PC-9 (cell line): Measurements from ENCODE around the gene PGBD5. TPM values are rescaled to one million over a fixed set of nuclear protein-coding genes. Genes with fewer than 3 reads are reported as not detected.

Source experiments
- BruUV-seq: library from RNA; stranded (reverse); fragments of 400-500 nt; replicated peaks from 2 replicates; lab custom pipeline; 2021; lab: Mats Ljungman, UMichigan
- CTCF ChIA-PET: fragments of 300-600 bp; sonication (Branson Sonifier 250); formaldehyde crosslinking; loops from one replicate; lab custom pipeline; 2022; ENCODE audit warnings: antibody characterized with exemption; lab: Charles Lee
- POLR2A ChIA-PET: fragments of 300-600 bp; sonication (Branson Sonifier 250); formaldehyde crosslinking; loops from one replicate; lab custom pipeline; 2022; ENCODE audit warnings: antibody characterized with exemption; ENCODE audit not compliant: unreplicated experiment; lab: Charles Lee
- DNase-seq, 2 experiments: peaks; one replicate each; pipeline versions ENCODE4 v3.0.0 to v3.0.0-alpha.2; 2015 to 2022; ENCODE audit warnings: mixed read lengths in 1 of 2
- H2AFZ ChIP-seq: fragments of 200-600 bp; sonication (generic); 2 replicates; pipeline ENCODE4 v1.8.1; 2017; ENCODE audit warnings: antibody characterized with exemption
- H3F3A ChIP-seq: fragments of 200-600 bp; sonication (generic); 2 replicates; pipeline ENCODE4 v1.8.1; 2017; ENCODE audit warnings: antibody characterized with exemption, mild to moderate bottlenecking, low read depth; ENCODE audit not compliant: insufficient read depth
- H3K27ac ChIP-seq: fragments of 200-600 bp; sonication (generic); 2 replicates; pipeline ENCODE4 v1.6.1; 2016; ENCODE audit warnings: mixed run types
- H3K27me3 ChIP-seq: fragments of 200-600 bp; sonication (generic); 2 replicates; pipeline ENCODE4 v1.6.1; 2016; ENCODE audit warnings: low read depth, mixed run types; ENCODE audit not compliant: insufficient read depth
- H3K36me3 ChIP-seq: fragments of 200-600 bp; sonication (generic); 2 replicates; pipeline ENCODE4 v1.6.1; 2016; ENCODE audit warnings: low read depth, mixed run types
- H3K4me1 ChIP-seq: fragments of 200-600 bp; sonication (generic); replicated peaks from 2 replicates; pipeline ENCODE4 v1.6.1; 2016; ENCODE audit warnings: mixed run types; ENCODE audit not compliant: insufficient read depth
- H3K4me2 ChIP-seq: fragments of 200-600 bp; sonication (generic); 2 replicates; pipeline ENCODE4 v1.6.1; 2017; ENCODE audit warnings: mixed run types
- H3K4me3 ChIP-seq: fragments of 200-600 bp; sonication (generic); 2 replicates; pipeline ENCODE4 v1.6.1; 2016; ENCODE audit warnings: mixed run types
- H3K79me2 ChIP-seq: fragments of 200-600 bp; sonication (generic); 2 replicates; pipeline ENCODE4 v1.6.1; 2017; ENCODE audit warnings: low read depth, mixed run types
- H3K9me2 ChIP-seq: fragments of 200-600 bp; sonication (generic); 2 replicates; pipeline ENCODE4 v1.8.1; 2017; ENCODE audit warnings: mild to moderate bottlenecking; ENCODE audit not compliant: insufficient read depth
- H3K9me3 ChIP-seq: fragments of 200-600 bp; sonication (generic); 2 replicates; pipeline ENCODE4 v1.8.1; 2016; ENCODE audit warnings: low read depth; ENCODE audit not compliant: insufficient read depth
- H4K20me1 ChIP-seq: fragments of 200-600 bp; sonication (generic); 2 replicates; pipeline ENCODE4 v1.8.1; 2017; ENCODE audit not compliant: insufficient read depth
- EZH2 ChIP-seq: fragments of 200-600 bp; sonication (generic); IDR thresholded peaks from 2 replicates; pipeline ENCODE4 v1.8.0; 2017; ENCODE audit warnings: antibody characterized with exemption, low read depth
- intact Hi-C: fragments of 100-400 bp; cut with micrococcal nuclease; formaldehyde crosslinking; loops from one replicate; pipeline ENCODE4 v1.10.0; 2022; ENCODE audit not compliant: unreplicated experiment
- total RNA-seq: library from RNA; stranded (reverse); gene quantifications from 2 replicates; pipeline ENCODE4 v1.2.3, GENCODE V29; 2021
- TF ChIP-seq, protein P1 (sequence below): fragments of 200-600 bp; sonication (generic); conservative IDR thresholded peaks from 2 replicates; pipeline ENCODE4 v1.6.1; 2017; ENCODE audit warnings: mixed run types, antibody characterized with exemption, mild to moderate bottlenecking, moderate library complexity

PGBD5 gene
- total RNA-seq, 1 experiment from 2014 or later: not detected

DNA sequence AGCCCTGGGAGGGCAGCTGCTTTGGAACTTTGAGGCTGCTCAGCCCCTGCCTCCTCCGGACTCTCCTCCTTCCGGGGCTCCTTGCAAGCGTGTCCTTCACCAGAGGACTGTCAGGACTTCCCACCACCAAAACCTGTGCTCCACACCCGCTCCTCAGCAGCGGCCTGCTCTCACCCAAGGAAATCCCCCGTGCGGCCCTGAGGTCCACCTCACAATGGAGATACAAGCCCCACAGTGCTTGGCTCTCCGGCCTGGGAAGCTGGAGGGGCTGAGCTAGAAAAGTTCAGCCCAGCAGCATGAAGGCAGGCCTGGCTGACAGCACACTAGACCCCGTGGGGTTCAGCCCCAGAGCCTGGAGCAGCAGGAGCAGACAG lies 33.6 kb downstream of the PGBD5 start:
- ChIA-PET POLR2A (no interaction called here), CTCF (no interaction called here)
- no peaks in the 10 kb centered on the region for H3K79me2 ChIP-seq
- H4K20me1 ChIP-seq: no peaks in the 10 kb centered on the region
- no peaks in the 10 kb centered on the region for H3K9me2 ChIP-seq
- H3K9me3 ChIP-seq: no peaks in the 10 kb centered on the region
- no peak overlapping the region for H3K27ac ChIP-seq
- no peaks in the 10 kb centered on the region for H3F3A ChIP-seq
- TF ChIP-seq EZH2: no peak
- TF ChIP-seq, protein P1, sequence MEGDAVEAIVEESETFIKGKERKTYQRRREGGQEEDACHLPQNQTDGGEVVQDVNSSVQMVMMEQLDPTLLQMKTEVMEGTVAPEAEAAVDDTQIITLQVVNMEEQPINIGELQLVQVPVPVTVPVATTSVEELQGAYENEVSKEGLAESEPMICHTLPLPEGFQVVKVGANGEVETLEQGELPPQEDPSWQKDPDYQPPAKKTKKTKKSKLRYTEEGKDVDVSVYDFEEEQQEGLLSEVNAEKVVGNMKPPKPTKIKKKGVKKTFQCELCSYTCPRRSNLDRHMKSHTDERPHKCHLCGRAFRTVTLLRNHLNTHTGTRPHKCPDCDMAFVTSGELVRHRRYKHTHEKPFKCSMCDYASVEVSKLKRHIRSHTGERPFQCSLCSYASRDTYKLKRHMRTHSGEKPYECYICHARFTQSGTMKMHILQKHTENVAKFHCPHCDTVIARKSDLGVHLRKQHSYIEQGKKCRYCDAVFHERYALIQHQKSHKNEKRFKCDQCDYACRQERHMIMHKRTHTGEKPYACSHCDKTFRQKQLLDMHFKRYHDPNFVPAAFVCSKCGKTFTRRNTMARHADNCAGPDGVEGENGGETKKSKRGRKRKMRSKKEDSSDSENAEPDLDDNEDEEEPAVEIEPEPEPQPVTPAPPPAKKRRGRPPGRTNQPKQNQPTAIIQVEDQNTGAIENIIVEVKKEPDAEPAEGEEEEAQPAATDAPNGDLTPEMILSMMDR: no peak
- H3K27me3 ChIP-seq: peaks cover 58% of the 10 kb centered on the region
- H2AFZ ChIP-seq: no peak overlapping the region
- H3K4me1 ChIP-seq: no peaks in the 10 kb centered on the region
- intact Hi-C loops: no loop called here
- no TSS peak for BruUV-seq
- H3K36me3 ChIP-seq: no peaks in the 10 kb centered on the region
- H3K4me2 ChIP-seq: no peak overlapping the region
- DNase-seq: no peak
- H3K4me3 ChIP-seq: no peak overlapping the region

DNA sequence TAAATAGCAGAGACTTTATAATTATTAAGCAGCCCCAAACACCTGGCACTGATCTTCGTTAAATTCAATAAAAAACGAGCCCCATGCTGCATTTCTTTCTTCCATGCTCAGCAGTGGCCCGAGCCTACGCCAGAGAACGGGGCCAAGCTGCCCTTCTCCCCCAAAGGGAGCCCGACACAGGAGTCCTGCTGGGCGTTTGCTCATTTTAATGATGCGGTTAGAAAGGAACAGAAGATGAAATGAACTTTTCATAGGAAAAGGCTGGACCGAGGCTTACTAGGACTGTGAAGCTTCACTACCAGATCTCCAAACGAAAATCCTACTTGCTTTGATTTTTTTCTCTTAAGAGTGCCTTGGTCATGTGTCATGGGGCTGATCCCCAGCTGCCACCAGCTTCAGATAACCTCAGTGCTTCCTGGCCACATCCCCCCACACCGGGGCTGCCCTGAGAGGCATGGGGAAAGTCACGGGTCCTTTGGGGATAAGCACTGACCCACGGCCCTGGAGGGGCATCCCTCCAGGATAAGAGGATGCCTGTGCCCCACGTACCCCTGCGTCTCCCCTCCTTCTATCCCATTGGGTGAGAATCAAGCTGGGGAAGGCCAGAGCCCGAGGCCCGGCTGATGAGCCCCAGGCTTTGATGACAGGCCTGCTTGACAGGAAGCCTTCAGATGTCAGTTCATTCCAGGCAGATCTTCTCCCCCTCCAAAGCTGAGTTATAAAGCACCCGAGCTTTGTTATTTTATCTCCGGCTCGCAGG lies 34.2 kb downstream of the PGBD5 start:
- ChIA-PET CTCF (no interaction called here), POLR2A (no interaction called here)
- Histone ChIP-seq H3F3A (no peaks in the 10 kb centered on the region), H3K4me2 (no peak overlapping the region), H3K27ac (no peak overlapping the region), H4K20me1 (no peaks in the 10 kb centered on the region), H3K4me1 (no peaks in the 10 kb centered on the region), H3K27me3 (peaks cover 53% of the 10 kb centered on the region), H3K4me3 (no peak overlapping the region), H3K79me2 (no peaks in the 10 kb centered on the region), H3K9me2 (no peaks in the 10 kb centered on the region), H3K9me3 (no peaks in the 10 kb centered on the region), H3K36me3 (no peaks in the 10 kb centered on the region), H2AFZ (no peak overlapping the region)
- intact Hi-C loops: no loop called here
- BruUV-seq: no TSS peak
- no peak for DNase-seq
- TF ChIP-seq, protein P1: no peak
- TF ChIP-seq EZH2: no peak

DNA sequence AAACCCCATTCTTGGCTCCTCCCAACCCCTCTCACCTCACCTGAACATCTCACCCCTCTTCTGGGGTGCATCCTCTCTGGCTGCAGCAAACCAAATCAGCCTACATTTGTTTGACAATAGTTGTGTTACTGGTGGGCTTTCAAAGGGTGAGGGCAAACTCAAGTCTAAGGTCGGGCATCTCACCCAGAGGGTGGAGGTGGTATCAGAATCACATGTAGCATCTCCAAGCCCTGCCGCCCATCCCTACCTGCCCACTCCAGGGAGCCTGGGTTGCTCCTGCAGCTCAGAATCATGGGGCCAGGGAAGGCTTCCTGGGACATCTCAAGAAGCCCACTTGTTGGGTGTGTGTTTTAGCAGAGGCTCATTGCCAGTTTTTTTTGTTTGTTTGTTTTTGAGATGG lies 35.8 kb downstream of the PGBD5 start:
- Histone ChIP-seq H3K79me2 (no peaks in the 10 kb centered on the region), H3K27ac (no peak overlapping the region), H3K36me3 (no peaks in the 10 kb centered on the region), H3F3A (no peaks in the 10 kb centered on the region), H3K9me3 (no peaks in the 10 kb centered on the region), H3K27me3 (peaks cover 45% of the 10 kb centered on the region), H3K4me2 (no peak overlapping the region), H4K20me1 (no peaks in the 10 kb centered on the region), H3K4me3 (no peak overlapping the region), H3K4me1 (no peaks in the 10 kb centered on the region), H2AFZ (no peak overlapping the region), H3K9me2 (no peaks in the 10 kb centered on the region)
- BruUV-seq: no TSS peak
- POLR2A ChIA-PET: no interaction called here
- no peak for TF ChIP-seq EZH2
- CTCF ChIA-PET: no interaction called here
- intact Hi-C loops: no loop called here
- DNase-seq: no peak

DNA sequence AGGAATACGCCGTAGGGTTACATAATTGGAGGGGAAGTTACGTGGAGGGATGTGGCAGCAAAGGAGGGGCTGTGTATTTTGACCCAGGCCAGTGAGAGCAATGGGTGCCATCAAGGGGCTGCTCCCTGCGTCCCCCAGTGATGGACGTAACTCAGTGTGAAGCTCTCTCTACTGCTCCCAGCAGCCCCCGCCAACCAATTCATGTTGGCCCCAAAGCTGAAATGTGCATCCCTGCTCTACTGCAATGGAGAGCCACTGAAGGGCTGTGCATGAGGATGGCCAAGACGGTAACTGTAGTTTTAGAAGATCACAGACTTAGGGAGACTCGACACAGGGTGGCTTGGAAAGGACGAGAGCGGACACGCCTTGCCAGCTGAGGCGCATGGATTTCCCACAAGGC lies 38.3 kb downstream of the PGBD5 start:
- H3K9me3 ChIP-seq: no peaks in the 10 kb centered on the region
- no peaks in the 10 kb centered on the region for H3K4me1 ChIP-seq
- H2AFZ ChIP-seq: no peak overlapping the region
- no peaks in the 10 kb centered on the region for H3F3A ChIP-seq
- no peak overlapping the region for H3K4me2 ChIP-seq
- no peaks in the 10 kb centered on the region for H3K79me2 ChIP-seq
- no peak for DNase-seq
- no peaks in the 10 kb centered on the region for H4K20me1 ChIP-seq
- no peaks in the 10 kb centered on the region for H3K9me2 ChIP-seq
- intact Hi-C loops: no loop called here
- ChIA-PET POLR2A (no interaction called here), CTCF (no interaction called here)
- BruUV-seq: no TSS peak
- TF ChIP-seq, protein P1: no peak
- no peak for TF ChIP-seq EZH2
- H3K27me3 ChIP-seq: peaks cover 37% of the 10 kb centered on the region
- H3K4me3 ChIP-seq: no peak overlapping the region
- H3K27ac ChIP-seq: no peak overlapping the region
- H3K36me3 ChIP-seq: no peaks in the 10 kb centered on the region
